HepG2 (cell line): ENCODE results near the gene TAMALIN. TPM values are rescaled to one million over a fixed set of nuclear protein-coding genes. Genes with fewer than 3 reads are reported as not detected.

Experiments used
- ATAC-seq: fragments of 200-7000 bp; cut with Tn5 transposase; 3 replicates; pipeline ENCODE4 v1.9.1; 2020; ENCODE audit warnings: mild to moderate bottlenecking, moderate library complexity
- BruUV-seq: library from RNA; stranded (reverse); fragments of 400-500 nt; replicated peaks from 2 replicates; lab custom pipeline; 2021; lab: Mats Ljungman, UMichigan
- CTCF ChIA-PET: fragments of 300-600 bp; formaldehyde crosslinking; extraction: SDS; loops from one replicate; lab custom pipeline; 2021; ENCODE audit warnings: low total read pairs, inconsistent platforms, low intra/inter-chr PET ratio; lab: Yijun Ruan, JAX
- POLR2A ChIA-PET: fragments of 350-600 bp; sonication (Branson Sonifier 250); formaldehyde crosslinking; loops from one replicate; lab custom pipeline; 2020; ENCODE audit warnings: antibody characterized with exemption, inconsistent platforms; lab: Yijun Ruan, JAX
- DNase-seq: peaks from one replicate; pipeline ENCODE4 v3.0.0-alpha.2; 2015; ENCODE audit warnings: low spot score
- FAIRE-seq: peaks from 3 replicates; lab custom pipeline; 2011; peaks lifted over from hg19 to GRCh38; lab: Jason Lieb, UNC
- H2AFZ ChIP-seq: one replicate; pipeline ENCODE4 v1.6.1; 2011; ENCODE audit warnings: low read length, inconsistent platforms
- H3K27ac ChIP-seq: fragments of 300-600 bp; 3 replicates; pipeline ENCODE4 v1.8.0; 2011; ENCODE audit warnings: mixed run types, mild to moderate bottlenecking, mixed read lengths, low read length, inconsistent platforms; ENCODE audit not compliant: insufficient read depth; ENCODE audit errors: extremely low read length
- H3K27me3 ChIP-seq, 2 experiments: fragments of 200-600 bp in 1 of 2; 2 replicates in 1 of 2; 3 replicates in 1 of 2; pipeline versions ENCODE4 v1.6.0 to v1.8.0; 2011; ENCODE audit warnings: low read length in 2 of 2, mild to moderate bottlenecking in 2 of 2, moderate library complexity in 2 of 2, inconsistent platforms in 1 of 2; ENCODE audit not compliant: insufficient read depth in 2 of 2, control insufficient read depth in 1 of 2
- H3K36me3 ChIP-seq, 2 experiments: fragments of 200-600 bp in 1 of 2; replicated peaks in 1 of 2; 2 replicates in 1 of 2; 3 replicates in 1 of 2; pipeline versions ENCODE4 v1.5.1 to v1.8.0; 2011; ENCODE audit warnings: low read length in 2 of 2, inconsistent platforms in 1 of 2; ENCODE audit not compliant: insufficient read depth in 2 of 2, control insufficient read depth in 1 of 2
- H3K4me1 ChIP-seq: 2 replicates; pipeline ENCODE4 v1.5.1; 2012; ENCODE audit warnings: low read length, inconsistent platforms; ENCODE audit not compliant: insufficient read depth
- H3K4me2 ChIP-seq: 2 replicates; pipeline ENCODE4 v1.6.0; 2011; ENCODE audit warnings: low read depth, low read length, inconsistent platforms
- H3K4me3 ChIP-seq, 3 experiments: fragments of 200-600 bp in 1 of 3; sonication (generic), shearing (Covaris generic) in 1 of 3; replicated peaks in 1 of 3; 2 replicates each; pipeline ENCODE4 v1.5.1; 2011 to 2016; ENCODE audit warnings: low read length in 3 of 3, inconsistent platforms in 2 of 3, low read depth in 2 of 3, mild to moderate bottlenecking in 2 of 3, control low read depth in 1 of 3, mixed read lengths in 1 of 3; ENCODE audit not compliant: insufficient read depth in 1 of 3
- H3K79me2 ChIP-seq: one replicate; pipeline ENCODE4 v1.6.1; 2011; ENCODE audit warnings: low read length, inconsistent platforms; ENCODE audit not compliant: insufficient read depth
- H3K9ac ChIP-seq: 2 replicates; pipeline ENCODE4 v1.6.0; 2011; ENCODE audit warnings: mild to moderate bottlenecking, low read depth, low read length, inconsistent platforms; ENCODE audit not compliant: insufficient read depth
- H3K9me3 ChIP-seq: 2 replicates; pipeline ENCODE4 v1.5.1; 2012; ENCODE audit warnings: mild to moderate bottlenecking, low read length
- H4K20me1 ChIP-seq: 2 replicates; pipeline ENCODE4 v1.6.0; 2011; ENCODE audit warnings: inconsistent platforms, mild to moderate bottlenecking, low read length, moderate library complexity; ENCODE audit not compliant: insufficient read depth
- ELF3 ChIP-seq: IDR thresholded peaks from 2 replicates; pipeline ENCODE4 v1.6.1; 2016; ENCODE audit warnings: missing genetic modification reagents, missing compliant biosample characterization
- MIXL1 ChIP-seq: IDR thresholded peaks from 2 replicates; pipeline ENCODE4 v1.6.1; 2016
- RAD21 ChIP-seq: fragments of 450-650 bp; formaldehyde crosslinking; IDR thresholded peaks from 2 replicates; pipeline ENCODE4 v1.5.0; 2020; ENCODE audit warnings: mild to moderate bottlenecking
- RFX3 ChIP-seq: IDR thresholded peaks from 2 replicates; pipeline ENCODE4 v1.6.1; 2016; ENCODE audit warnings: missing biosample characterization, missing genetic modification reagents
- SMC3 ChIP-seq: IDR thresholded peaks from 2 replicates; pipeline ENCODE4 v1.6.1; 2011; ENCODE audit warnings: low read length, improper control_type of control experiment
- SOX13 ChIP-seq, 3 experiments: fragments of 450-650 bp in 1 of 3; sonication (generic) in 1 of 3; formaldehyde crosslinking in 1 of 3; IDR thresholded peaks in 2 of 3; conservative IDR thresholded peaks in 1 of 3; 2 replicates each; pipeline versions ENCODE4 v1.5.0 to v1.6.1; 2016 to 2020; ENCODE audit warnings: antibody characterized with exemption in 1 of 3, mild to moderate bottlenecking in 1 of 3, missing compliant biosample characterization in 1 of 3, missing genetic modification reagents in 1 of 3, moderate library complexity in 1 of 3
- ZC3H4 ChIP-seq: sonication (generic); formaldehyde crosslinking; IDR thresholded peaks from 2 replicates; pipeline ENCODE4 v1.4.0; 2020; ENCODE audit warnings: missing genetic modification reagents, borderline replicate concordance
- ZNF12 ChIP-seq: sonication (generic); formaldehyde crosslinking; IDR thresholded peaks from 2 replicates; pipeline ENCODE4 v1.5.0; 2020; ENCODE audit warnings: missing genetic modification reagents
- ZNF232 ChIP-seq: sonication (generic); formaldehyde crosslinking; IDR thresholded peaks from 2 replicates; pipeline ENCODE4 v1.4.0; 2020; ENCODE audit warnings: missing genetic modification reagents, borderline replicate concordance
- ZNF235 ChIP-seq: sonication (generic); formaldehyde crosslinking; IDR thresholded peaks from 2 replicates; pipeline ENCODE4 v1.8.1; 2023; ENCODE audit warnings: mild to moderate bottlenecking, missing genetic modification reagents, borderline replicate concordance
- ZNF777 ChIP-seq: sonication (generic); formaldehyde crosslinking; IDR thresholded peaks from 2 replicates; pipeline ENCODE4 v1.4.0; 2020; ENCODE audit warnings: missing genetic modification reagents
- ZSCAN29 ChIP-seq: sonication (generic); formaldehyde crosslinking; conservative IDR thresholded peaks from 2 replicates; pipeline ENCODE4 v1.4.0; 2020; ENCODE audit warnings: mild to moderate bottlenecking, missing genetic modification reagents
- WGBS: methylation state at CpG from one replicate; pipeline ENCODE4 v1.1.6; 2017; ENCODE audit warnings: low lambda C conversion rate; 5-methylcytosine and 5-hydroxymethylcytosine counted together
- in situ Hi-C: cut with HindIII; loops from 2 replicates; pipeline ENCODE4 v1.10.0; 2017; ENCODE audit warnings: low pct_unique_long_range_greater_than_20kb; ENCODE audit not compliant: extremely low pct_ligation_motif_present
- intact Hi-C: fragments of 100-400 bp; cut with micrococcal nuclease; formaldehyde crosslinking; loops from one replicate; pipeline ENCODE4 v1.10.0; 2022; ENCODE audit not compliant: unreplicated experiment
- polyA plus RNA-seq, 8 experiments: library from polyadenylated mRNA; depleted of rRNA in 3 of 8; stranded (reverse) in 7 of 8; unstranded in 1 of 8; fragments of >200 nt; fragmentation: Illumina TruSeq in 4 of 8; extraction: Trizol in 4 of 8; gene quantifications; 2 replicates each; pipeline versions ENCODE4 v1.2.1 to v1.2.3, GENCODE V29; 2011 to 2016; ENCODE audit warnings: low read depth in 4 of 8, missing spikeins in 1 of 8, mixed read lengths in 1 of 8; ENCODE audit not compliant: insufficient read depth in 1 of 8
- total RNA-seq, 5 experiments: library from RNA; depleted of rRNA; stranded (reverse); fragments of >200 nt; fragmentation: Illumina TruSeq; extraction: Trizol; gene quantifications; 2 replicates each; pipeline ENCODE4 v1.2.3, GENCODE V29; 2016; ENCODE audit warnings: low read depth in 1 of 5
- TF ChIP-seq, protein P1 (sequence below): sonication (generic); formaldehyde crosslinking; IDR thresholded peaks from 2 replicates; pipeline ENCODE4 v1.4.0; 2020; ENCODE audit warnings: missing genetic modification reagents
- TF ChIP-seq, protein P2 (sequence below): sonication (generic); formaldehyde crosslinking; IDR thresholded peaks from 2 replicates; pipeline ENCODE4 v1.5.0; 2020; ENCODE audit warnings: mild to moderate bottlenecking, missing genetic modification reagents, moderate library complexity
- TF ChIP-seq, protein P3 (sequence below): sonication (generic); formaldehyde crosslinking; IDR thresholded peaks from 2 replicates; pipeline ENCODE4 v1.5.0; 2020; ENCODE audit warnings: mild to moderate bottlenecking, missing genetic modification reagents, borderline replicate concordance

Gene TAMALIN
- total and polyA plus RNA-seq, 2 of the 13 experiments (the other 11 are each of a cell fraction or from before 2014, with no cell fraction given) = 2.9 to 10.9 TPM

DNA sequence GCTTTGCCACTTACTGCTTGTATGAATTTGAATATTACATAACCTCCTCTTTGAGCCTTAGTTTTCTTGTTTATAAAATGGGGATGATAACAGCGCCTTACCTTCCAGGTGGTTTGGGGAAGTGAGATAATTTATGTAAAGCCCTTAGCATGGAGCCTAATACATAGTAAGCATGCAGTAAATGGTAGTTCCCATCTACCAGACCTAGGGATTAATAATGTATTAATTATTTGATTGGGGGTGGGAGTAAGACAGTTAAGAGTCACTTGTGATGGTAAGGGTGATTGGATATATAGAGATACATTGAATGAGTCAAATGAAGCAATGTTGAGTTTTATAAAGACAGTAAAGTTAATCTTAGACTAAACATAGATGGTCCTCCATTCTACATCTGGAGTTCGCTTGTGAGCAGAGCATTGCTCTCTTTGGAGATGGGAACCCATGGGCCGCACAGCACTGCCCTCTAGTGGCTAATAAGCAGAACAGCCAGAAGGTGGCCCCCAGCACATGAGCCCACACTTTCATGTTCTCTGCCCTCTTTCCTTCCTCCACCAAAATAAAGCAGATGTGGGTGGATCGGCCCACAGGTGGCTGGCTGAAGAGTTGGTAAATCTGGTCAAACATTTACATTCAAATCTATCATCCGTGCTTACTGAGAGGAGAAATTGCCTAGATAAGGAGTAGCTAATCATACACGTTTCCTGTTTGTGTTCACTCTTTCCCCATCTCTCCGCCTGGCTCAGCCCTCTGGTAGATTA is 26.5 kb upstream of the TAMALIN start:
- no TSS peak for BruUV-seq
- 47% methylated on average over 7 of the region's 7 CpGs for WGBS
- CTCF ChIA-PET = interaction anchor here (0.7 to 2.5 kb wide), 5 partner anchors 9 to 88 kb away, joined by 3 to 36 read pairs (median 7); no protein-coding TSS in a partner anchor
- TF ChIP-seq SOX13 (IDR thresholded peaks at IDR 0.05) (no peak), SOX13 (CRISPR knock-in tag; conservative IDR thresholded peaks at IDR 0.05 in 1 of 2, IDR thresholded peaks at IDR 0.05 in 1 of 2) (0 out of 4 replicates have a peak, but pooled peaks of 1 of the 2 experiments have one; percentile 18), ZC3H4 (no peak), MIXL1 (CRISPR knock-in tag) (0 out of 2 replicates have a peak, but pooled peaks have one; percentile 47), ZSCAN29 (CRISPR knock-in tag) (0 out of 2 replicates have a peak, but pooled peaks have one; percentile 24), ZNF232 (0 out of 2 replicates have a peak, but pooled peaks have one; percentile 40), RFX3 (CRISPR knock-in tag) (no peak), ELF3 (0 out of 2 replicates have a peak, but pooled peaks have one; percentile 17), SMC3 (peak; percentile 90), ZNF12 (CRISPR knock-in tag) (0 out of 2 replicates have a peak, but pooled peaks have one; percentile 10), ZNF235 (CRISPR knock-in tag) (no peak), ZNF777 (CRISPR knock-in tag) (no peak), RAD21 (peak; percentile 83)
- TF ChIP-seq, protein P1, sequence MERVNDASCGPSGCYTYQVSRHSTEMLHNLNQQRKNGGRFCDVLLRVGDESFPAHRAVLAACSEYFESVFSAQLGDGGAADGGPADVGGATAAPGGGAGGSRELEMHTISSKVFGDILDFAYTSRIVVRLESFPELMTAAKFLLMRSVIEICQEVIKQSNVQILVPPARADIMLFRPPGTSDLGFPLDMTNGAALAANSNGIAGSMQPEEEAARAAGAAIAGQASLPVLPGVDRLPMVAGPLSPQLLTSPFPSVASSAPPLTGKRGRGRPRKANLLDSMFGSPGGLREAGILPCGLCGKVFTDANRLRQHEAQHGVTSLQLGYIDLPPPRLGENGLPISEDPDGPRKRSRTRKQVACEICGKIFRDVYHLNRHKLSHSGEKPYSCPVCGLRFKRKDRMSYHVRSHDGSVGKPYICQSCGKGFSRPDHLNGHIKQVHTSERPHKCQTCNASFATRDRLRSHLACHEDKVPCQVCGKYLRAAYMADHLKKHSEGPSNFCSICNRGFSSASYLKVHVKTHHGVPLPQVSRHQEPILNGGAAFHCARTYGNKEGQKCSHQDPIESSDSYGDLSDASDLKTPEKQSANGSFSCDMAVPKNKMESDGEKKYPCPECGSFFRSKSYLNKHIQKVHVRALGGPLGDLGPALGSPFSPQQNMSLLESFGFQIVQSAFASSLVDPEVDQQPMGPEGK = peak; percentile 51; the same call in 1 of the 2 replicates
- TF ChIP-seq, protein P2, sequence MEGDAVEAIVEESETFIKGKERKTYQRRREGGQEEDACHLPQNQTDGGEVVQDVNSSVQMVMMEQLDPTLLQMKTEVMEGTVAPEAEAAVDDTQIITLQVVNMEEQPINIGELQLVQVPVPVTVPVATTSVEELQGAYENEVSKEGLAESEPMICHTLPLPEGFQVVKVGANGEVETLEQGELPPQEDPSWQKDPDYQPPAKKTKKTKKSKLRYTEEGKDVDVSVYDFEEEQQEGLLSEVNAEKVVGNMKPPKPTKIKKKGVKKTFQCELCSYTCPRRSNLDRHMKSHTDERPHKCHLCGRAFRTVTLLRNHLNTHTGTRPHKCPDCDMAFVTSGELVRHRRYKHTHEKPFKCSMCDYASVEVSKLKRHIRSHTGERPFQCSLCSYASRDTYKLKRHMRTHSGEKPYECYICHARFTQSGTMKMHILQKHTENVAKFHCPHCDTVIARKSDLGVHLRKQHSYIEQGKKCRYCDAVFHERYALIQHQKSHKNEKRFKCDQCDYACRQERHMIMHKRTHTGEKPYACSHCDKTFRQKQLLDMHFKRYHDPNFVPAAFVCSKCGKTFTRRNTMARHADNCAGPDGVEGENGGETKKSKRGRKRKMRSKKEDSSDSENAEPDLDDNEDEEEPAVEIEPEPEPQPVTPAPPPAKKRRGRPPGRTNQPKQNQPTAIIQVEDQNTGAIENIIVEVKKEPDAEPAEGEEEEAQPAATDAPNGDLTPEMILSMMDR (CRISPR knock-in tag) = peak; percentile 91
- TF ChIP-seq, protein P3, sequence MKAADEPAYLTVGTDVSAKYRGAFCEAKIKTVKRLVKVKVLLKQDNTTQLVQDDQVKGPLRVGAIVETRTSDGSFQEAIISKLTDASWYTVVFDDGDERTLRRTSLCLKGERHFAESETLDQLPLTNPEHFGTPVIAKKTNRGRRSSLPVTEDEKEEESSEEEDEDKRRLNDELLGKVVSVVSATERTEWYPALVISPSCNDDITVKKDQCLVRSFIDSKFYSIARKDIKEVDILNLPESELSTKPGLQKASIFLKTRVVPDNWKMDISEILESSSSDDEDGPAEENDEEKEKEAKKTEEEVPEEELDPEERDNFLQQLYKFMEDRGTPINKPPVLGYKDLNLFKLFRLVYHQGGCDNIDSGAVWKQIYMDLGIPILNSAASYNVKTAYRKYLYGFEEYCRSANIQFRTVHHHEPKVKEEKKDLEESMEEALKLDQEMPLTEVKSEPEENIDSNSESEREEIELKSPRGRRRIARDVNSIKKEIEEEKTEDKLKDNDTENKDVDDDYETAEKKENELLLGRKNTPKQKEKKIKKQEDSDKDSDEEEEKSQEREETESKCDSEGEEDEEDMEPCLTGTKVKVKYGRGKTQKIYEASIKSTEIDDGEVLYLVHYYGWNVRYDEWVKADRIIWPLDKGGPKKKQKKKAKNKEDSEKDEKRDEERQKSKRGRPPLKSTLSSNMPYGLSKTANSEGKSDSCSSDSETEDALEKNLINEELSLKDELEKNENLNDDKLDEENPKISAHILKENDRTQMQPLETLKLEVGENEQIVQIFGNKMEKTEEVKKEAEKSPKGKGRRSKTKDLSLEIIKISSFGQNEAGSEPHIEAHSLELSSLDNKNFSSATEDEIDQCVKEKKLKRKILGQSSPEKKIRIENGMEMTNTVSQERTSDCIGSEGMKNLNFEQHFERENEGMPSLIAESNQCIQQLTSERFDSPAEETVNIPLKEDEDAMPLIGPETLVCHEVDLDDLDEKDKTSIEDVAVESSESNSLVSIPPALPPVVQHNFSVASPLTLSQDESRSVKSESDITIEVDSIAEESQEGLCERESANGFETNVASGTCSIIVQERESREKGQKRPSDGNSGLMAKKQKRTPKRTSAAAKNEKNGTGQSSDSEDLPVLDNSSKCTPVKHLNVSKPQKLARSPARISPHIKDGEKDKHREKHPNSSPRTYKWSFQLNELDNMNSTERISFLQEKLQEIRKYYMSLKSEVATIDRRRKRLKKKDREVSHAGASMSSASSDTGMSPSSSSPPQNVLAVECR (CRISPR knock-in tag) = 0 out of 2 replicates have a peak, but pooled peaks have one; percentile 16

More for the DNA sequence above, 26.5 kb upstream of the TAMALIN start:
- H3K36me3 ChIP-seq = peaks cover 25 to 47% of the 10 kb centered on the region in 2 experiments
- H3K27ac ChIP-seq = no peak overlapping the region
- peak; percentile 74 for ATAC-seq
- no peaks in the 10 kb centered on the region for H3K27me3 ChIP-seq
- in situ Hi-C loops (loop anchor here (10.0 kb wide), 1 partner anchor 85 kb away; no protein-coding TSS in a partner anchor), intact Hi-C loops (loop anchor here (1.0 to 5.0 kb wide), 4 partner anchors 28 to 85 kb away; no protein-coding TSS in a partner anchor)
- POLR2A ChIA-PET = no interaction called here
- FAIRE-seq = peak; percentile 91
- peak; percentile 50 for DNase-seq
- H3K4me3 ChIP-seq = no peak overlapping the region
- no peaks in the 10 kb centered on the region for H4K20me1 ChIP-seq
- no peaks in the 10 kb centered on the region for H3K9me3 ChIP-seq
- H3K4me2 ChIP-seq = no peak overlapping the region
- H3K9ac ChIP-seq = no peak overlapping the region
- H3K4me1 ChIP-seq = peaks cover 31% of the 10 kb centered on the region
- H2AFZ ChIP-seq = no peak overlapping the region
- H3K79me2 ChIP-seq = no peaks in the 10 kb centered on the region
